Measurements from ENCODE around the gene FKBP1A. TPM values are rescaled to one million over a fixed set of nuclear protein-coding genes. Genes with fewer than 3 reads are reported as not detected.

Gene FKBP1A
- total RNA-seq, 1 experiment from 2014 or later, result 146 TPM

DNA sequence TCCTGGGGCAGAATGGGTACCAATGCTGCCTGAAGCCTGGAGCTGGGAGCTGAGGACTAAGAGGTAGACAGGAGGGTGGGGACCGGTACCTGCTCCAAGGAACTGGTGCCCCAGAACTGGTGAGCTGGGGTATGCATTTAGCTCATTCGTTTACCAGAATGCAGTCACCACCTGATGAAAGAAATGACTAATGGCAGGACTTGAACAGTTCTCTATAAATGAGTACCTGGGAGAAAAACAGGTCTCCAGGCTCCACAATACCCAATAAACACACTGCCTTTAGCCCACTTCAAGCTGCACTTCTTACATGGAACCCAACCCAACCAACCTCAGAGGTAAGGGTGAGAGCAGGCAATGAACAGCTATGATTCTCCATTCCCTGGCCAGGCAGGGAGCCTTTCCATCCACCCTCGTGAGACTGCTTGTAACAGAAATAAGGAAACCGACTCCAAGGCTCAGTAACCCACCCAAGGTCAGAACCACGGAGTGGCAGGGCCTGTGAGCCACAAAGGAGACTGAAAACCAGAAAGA, 15.4 kb downstream of the FKBP1A start:
- no peaks in the 10 kb centered on the region for H3K27me3 ChIP-seq
- DNase-seq, result no peak
- no peak overlapping the region for H3K4me3 ChIP-seq
- H3K9me3 ChIP-seq, result no peaks in the 10 kb centered on the region
- peaks cover 25% of the 10 kb centered on the region for H3K36me3 ChIP-seq

DNA sequence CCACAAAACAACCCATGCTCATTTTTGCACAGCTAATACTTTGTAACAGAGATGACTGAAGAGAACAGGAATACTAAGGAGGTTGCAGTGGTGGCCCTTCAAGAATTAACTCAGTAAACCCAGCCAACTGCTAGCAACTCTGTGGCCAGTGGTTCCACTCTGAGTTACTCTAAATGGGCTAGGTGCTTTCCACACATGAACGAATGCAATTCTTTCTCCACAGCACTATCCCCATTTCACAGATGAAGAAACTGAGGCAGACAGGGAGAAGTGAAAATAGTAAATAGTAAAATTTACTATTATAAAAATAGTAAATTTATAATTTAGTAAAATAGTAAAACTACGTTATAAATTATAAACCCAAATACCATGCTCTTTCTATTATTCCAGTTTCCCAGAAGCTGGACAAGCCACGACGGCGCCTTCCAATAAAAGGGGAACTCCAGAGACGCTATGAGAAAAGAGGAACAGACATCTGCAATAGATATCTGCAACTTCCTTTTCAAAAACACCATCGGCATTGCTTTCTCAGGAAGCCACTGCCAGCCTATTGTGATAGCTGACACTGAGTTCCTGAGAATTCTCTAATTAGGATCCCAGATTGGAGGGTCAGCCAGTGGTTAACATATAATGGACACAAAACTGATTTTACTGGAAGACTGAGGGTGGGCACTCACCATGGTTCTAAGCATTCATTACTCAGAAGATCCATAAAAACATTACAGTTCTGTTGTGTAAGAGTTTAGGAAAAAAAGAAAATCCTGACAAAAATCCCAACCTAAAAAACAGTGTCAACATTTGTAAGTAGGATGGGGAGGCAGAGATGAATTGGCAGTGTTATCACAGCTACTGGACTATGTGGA, 16.2 kb downstream of the FKBP1A start:
- H3K9me3 ChIP-seq, result no peaks in the 10 kb centered on the region
- DNase-seq, result no peak
- H3K27me3 ChIP-seq, result no peaks in the 10 kb centered on the region
- no peak overlapping the region for H3K4me3 ChIP-seq
- H3K36me3 ChIP-seq, result peaks cover 28% of the 10 kb centered on the region

GRCh38 chr20:1376007-1376406, 16.8 kb downstream of the FKBP1A start:
- Histone ChIP-seq H3K9me3 (no peaks in the 10 kb centered on the region), H3K36me3 (peaks cover 26% of the 10 kb centered on the region), H3K4me3 (no peak overlapping the region), H3K27me3 (no peaks in the 10 kb centered on the region)
- DNase-seq, result no peak

DNA sequence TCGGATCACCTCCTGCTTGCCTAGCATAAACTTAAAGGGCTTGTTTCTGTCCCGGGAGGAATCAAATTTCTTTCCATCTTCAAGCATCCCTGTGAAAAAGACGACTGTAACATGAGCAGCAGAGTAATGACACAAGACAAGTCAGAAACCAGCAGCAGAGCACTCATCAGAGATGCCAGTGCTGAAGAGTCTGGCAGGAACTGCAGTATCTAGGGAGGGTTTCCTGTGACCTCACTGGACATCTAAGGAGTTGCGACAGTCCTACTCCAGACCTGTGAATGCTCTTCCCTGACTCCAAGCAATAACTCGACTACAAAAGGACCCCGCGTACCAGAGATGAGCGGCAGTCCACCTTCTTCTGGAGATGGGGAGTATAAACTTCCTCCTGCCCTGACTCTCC, 17.3 kb downstream of the FKBP1A start:
- Histone ChIP-seq H3K36me3 (peaks cover 26% of the 10 kb centered on the region), H3K27me3 (no peaks in the 10 kb centered on the region), H3K9me3 (no peaks in the 10 kb centered on the region), H3K4me3 (no peak overlapping the region)
- peak; percentile 36 for DNase-seq

- no peaks in the 10 kb centered on the region for H3K9me3 ChIP-seq
- H3K36me3 ChIP-seq, result peaks cover 30% of the 10 kb centered on the region
- H3K4me3 ChIP-seq, result no peak overlapping the region
- H3K27me3 ChIP-seq, result no peaks in the 10 kb centered on the region
- no peak for DNase-seq
Observed at GRCh38 chr20:1374246-1374645, 18.6 kb downstream of the FKBP1A start.

GRCh38 chr20:1373614-1374013, 19.2 kb downstream of the FKBP1A start:
- no peaks in the 10 kb centered on the region for H3K27me3 ChIP-seq
- no peaks in the 10 kb centered on the region for H3K9me3 ChIP-seq
- DNase-seq, result no peak
- peaks cover 30% of the 10 kb centered on the region for H3K36me3 ChIP-seq
- no peak overlapping the region for H3K4me3 ChIP-seq

- Histone ChIP-seq H3K9me3 (no peaks in the 10 kb centered on the region), H3K27me3 (no peaks in the 10 kb centered on the region), H3K36me3 (peaks cover 32% of the 10 kb centered on the region), H3K4me3 (no peak overlapping the region)
- no peak for DNase-seq
Observed at GRCh38 chr20:1373036-1373435, 19.8 kb downstream of the FKBP1A start.

DNA sequence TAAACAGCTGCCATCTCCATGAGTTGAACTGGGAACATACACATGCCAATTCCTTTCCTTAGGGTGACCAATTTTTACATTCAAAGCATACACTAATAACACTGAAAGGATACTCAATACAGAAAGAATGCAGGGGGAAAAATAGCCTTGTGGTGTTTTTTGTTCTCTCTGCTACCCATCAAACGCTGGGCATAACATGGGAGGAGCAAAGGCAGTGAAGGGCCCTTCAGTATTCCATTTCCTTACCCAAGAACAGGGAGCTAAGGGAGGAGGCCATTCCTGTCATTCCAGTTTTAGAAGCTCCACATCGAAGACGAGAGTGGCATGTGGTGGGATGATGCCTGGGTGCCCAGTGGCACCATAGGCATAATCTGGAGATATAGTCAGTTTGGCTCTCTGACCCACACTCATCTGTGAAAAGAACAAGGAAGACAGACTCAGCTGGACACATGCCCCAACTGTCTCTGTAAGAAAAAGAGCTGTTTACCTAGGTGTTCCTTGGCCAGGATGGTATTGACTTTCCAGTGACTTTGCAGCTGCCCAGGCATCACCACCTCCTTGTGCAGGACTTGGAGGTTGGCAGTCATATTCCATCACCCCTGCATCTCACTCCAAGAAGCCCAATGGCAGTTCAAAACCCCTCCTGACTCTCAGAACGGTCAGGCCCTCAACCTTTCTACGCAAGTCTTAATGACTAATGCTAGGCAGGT, 20.9 kb downstream of the FKBP1A start:
- no peaks in the 10 kb centered on the region for H3K9me3 ChIP-seq
- H3K4me3 ChIP-seq, result no peak overlapping the region
- peaks cover 39% of the 10 kb centered on the region for H3K36me3 ChIP-seq
- no peaks in the 10 kb centered on the region for H3K27me3 ChIP-seq
- DNase-seq, result no peak

- H3K36me3 ChIP-seq, result peaks cover 39% of the 10 kb centered on the region
- no peak overlapping the region for H3K4me3 ChIP-seq
Observed at GRCh38 chr20:1371202-1371782, 21.6 kb downstream of the FKBP1A start.

GRCh38 chr20:1370548-1371110, 22.2 kb downstream of the FKBP1A start:
- Histone ChIP-seq H3K9me3 (no peaks in the 10 kb centered on the region), H3K36me3 (peaks cover 39% of the 10 kb centered on the region), H3K4me3 (no peak overlapping the region), H3K27me3 (no peaks in the 10 kb centered on the region)
- DNase-seq, result peak; percentile 52

More at GRCh38 chr20:1371202-1371782, 21.6 kb downstream of the FKBP1A start:
- H3K27me3 ChIP-seq, result no peaks in the 10 kb centered on the region
- no peaks in the 10 kb centered on the region for H3K9me3 ChIP-seq
- DNase-seq, result no peak

GRCh38 chr20:1369970-1370369, 22.9 kb downstream of the FKBP1A start:
- Histone ChIP-seq H3K9me3 (no peaks in the 10 kb centered on the region), H3K4me3 (no peak overlapping the region), H3K36me3 (peaks cover 34% of the 10 kb centered on the region), H3K27me3 (no peaks in the 10 kb centered on the region)
- DNase-seq, result no peak

DNA sequence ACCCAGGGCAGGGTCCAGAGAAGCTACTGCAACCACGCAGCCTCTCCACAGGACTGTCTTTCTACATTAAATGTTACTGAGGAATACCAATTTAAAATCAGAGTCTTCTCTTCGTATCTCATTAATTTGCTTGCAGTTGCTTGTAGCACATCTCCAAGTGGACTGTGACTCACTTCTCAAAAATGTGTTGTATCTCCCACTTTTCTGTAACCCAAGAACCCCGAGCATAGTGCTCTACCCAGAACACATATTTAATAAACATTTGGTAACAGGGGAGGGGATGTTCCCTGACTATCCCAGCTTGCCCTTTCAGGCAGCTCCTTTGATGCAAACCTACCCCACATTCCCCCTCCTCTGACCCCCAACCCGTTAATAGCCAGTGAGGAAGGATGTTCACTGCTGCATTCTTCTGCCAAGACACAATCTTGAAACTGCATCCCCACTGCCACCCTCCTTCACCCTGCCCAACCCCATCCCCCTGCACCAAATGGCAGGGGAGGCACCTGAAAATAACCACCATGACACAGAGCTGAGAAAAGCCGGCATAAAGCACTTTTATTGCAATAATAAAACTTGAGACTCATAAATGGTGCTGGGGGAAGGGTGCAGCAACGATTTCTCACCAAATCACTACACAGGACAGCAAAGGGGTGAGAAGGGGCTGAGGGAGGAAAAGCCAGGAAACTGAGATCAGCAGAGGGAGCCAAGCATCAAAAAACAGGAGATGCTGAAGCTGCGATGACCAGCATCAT, 24.2 kb downstream of the FKBP1A start:
- Histone ChIP-seq H3K36me3 (peaks cover 32% of the 10 kb centered on the region), H3K27me3 (no peaks in the 10 kb centered on the region), H3K9me3 (no peaks in the 10 kb centered on the region), H3K4me3 (no peak overlapping the region)
- no peak for DNase-seq

DNA sequence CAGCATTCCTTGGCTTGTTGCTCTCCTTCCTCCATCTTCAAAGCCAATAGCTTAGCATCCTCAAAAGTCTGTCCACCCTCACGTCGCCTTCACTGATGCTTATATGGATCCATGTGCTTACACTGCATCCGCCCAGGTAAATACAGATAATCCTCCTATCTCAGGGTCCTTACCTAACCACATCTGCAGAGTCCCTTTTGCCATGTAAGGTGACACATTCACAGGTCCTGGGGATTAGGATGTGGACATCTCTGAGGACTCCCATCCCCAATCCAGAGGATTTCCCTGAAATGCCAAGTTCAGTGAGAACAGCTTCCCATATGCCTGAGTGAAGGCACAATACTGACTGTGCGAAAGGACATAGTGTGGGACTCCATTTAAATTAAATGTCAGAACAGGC, 25.4 kb downstream of the FKBP1A start:
- no peaks in the 10 kb centered on the region for H3K27me3 ChIP-seq
- DNase-seq, result no peak
- no peak overlapping the region for H3K4me3 ChIP-seq
- no peaks in the 10 kb centered on the region for H3K9me3 ChIP-seq
- peaks cover 21% of the 10 kb centered on the region for H3K36me3 ChIP-seq

DNA sequence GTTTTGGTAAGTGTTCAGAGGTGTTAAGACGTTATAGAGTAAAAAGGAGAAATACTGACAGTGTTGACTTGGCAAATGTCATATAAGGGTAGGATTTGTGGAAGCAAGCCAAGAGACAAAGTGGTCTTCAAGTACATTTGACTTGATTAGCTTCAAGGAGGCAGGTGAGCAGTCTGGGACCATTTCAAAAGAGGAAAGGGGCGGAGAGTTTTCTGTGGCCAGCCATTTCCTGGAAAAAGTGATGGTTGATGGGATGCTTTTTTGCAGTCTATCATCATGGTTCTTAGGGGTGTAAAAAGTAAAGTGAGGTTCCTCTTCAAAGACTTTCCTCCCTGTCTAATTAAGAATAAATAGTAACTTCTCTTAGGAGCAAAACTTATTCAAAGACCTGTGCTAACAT, 28.7 kb downstream of the FKBP1A start:
- Histone ChIP-seq H3K9me3 (no peaks in the 10 kb centered on the region), H3K4me3 (no peak overlapping the region)
- no peak for DNase-seq

DNA sequence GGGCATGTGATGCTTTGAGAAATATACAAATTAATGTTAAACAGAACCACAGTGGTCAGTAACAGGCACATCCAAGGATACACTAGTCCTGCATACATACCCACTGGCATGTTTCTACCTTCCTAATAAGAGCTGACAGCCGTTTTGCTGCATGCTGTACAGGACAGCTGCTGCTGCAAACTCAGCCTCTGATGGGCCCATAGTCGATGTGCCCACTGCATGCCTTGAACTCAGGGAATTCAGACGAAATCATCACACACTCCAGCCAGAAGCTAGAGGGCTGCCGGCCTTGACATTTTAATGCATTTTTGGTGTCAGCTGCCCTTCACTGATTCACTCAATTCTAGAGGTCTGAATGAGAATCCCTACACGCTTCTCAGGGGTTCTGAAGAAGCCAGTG, 29.3 kb downstream of the FKBP1A start:
- no peaks in the 10 kb centered on the region for H3K27me3 ChIP-seq
- peaks cover 21% of the 10 kb centered on the region for H3K36me3 ChIP-seq
- H3K4me3 ChIP-seq, result no peak overlapping the region
- H3K9me3 ChIP-seq, result no peaks in the 10 kb centered on the region
- no peak for DNase-seq

More for the DNA sequence above, 28.7 kb downstream of the FKBP1A start:
- Histone ChIP-seq H3K36me3 (peaks cover 21% of the 10 kb centered on the region), H3K27me3 (no peaks in the 10 kb centered on the region)

DNA sequence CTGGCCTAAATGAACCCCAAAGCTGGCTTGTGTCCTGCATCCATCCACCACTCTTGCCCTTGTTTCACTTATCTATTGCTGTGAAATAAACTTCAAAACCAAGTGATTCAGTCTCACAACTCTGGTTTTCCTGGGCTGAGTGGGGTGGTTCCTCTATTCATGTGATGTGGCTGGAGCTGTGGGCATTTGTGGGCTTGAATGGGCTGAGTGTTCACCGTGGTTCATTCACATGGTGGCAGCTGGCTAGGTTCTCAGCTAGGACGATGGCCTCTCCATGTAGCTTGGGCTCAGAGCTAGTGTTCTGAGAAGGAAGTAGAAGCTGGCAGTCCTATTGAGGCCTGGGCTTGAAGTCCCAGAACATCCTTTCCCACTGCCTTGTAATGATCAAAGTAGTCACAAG, 30.4 kb downstream of the FKBP1A start:
- H3K36me3 ChIP-seq, result peaks cover 22% of the 10 kb centered on the region
- H3K4me3 ChIP-seq, result no peak overlapping the region
- no peaks in the 10 kb centered on the region for H3K9me3 ChIP-seq
- H3K27me3 ChIP-seq, result no peaks in the 10 kb centered on the region
- DNase-seq, result no peak
